Activated T-helper 17 cell treated with anti-CD3 and anti-CD28 coated beads, Interleukin-2, amount 50 U/mL, for 72 hours (primary cell): ENCODE data around the gene TRAF5. TPM values are rescaled to one million over a fixed set of nuclear protein-coding genes. Genes with fewer than 3 reads are reported as not detected.
"Not testable (repeated sequence)": the region's sequence is repeated elsewhere in the genome, so short reads cannot be mapped to it uniquely, and the experiment has no call there.

Experiments
- ATAC-seq: fragments of 150-1000 bp; cut with Tn5 transposase; replicated peaks from 2 replicates; pipeline ENCODE4 v1.10.0; 2021; ENCODE audit warnings: mild to moderate bottlenecking, moderate library complexity
- H3K27ac Mint-ChIP-seq: one replicate; pipeline ENCODE4 v1.8.0; 2022; ENCODE audit warnings: mixed read lengths
- H3K27me3 Mint-ChIP-seq: one replicate; pipeline ENCODE4 v1.8.0; 2022; ENCODE audit warnings: mixed read lengths
- H3K36me3 Mint-ChIP-seq: one replicate; pipeline ENCODE4 v1.8.0; 2022; ENCODE audit warnings: low read depth, mild to moderate bottlenecking, mixed read lengths
- H3K4me1 Mint-ChIP-seq: one replicate; pipeline ENCODE4 v1.8.0; 2022; ENCODE audit warnings: mixed read lengths
- H3K4me3 Mint-ChIP-seq: one replicate; pipeline ENCODE4 v1.8.0; 2022; ENCODE audit warnings: mild to moderate bottlenecking, mixed read lengths
- H3K9me3 Mint-ChIP-seq: one replicate; pipeline ENCODE4 v1.8.0; 2022; ENCODE audit warnings: mixed read lengths
- total RNA-seq, 2 donors: library from RNA; stranded (reverse); gene quantifications; one replicate each; pipeline ENCODE4 v1.2.3, GENCODE V29; 2022

TRAF5 gene
- total RNA-seq, 2 donors from 2014 or later, result 50.7 to 54.8 TPM

- peaks cover 19% of the 10 kb centered on the region for H3K4me1 Mint-ChIP-seq
- peak; percentile 52 for ATAC-seq
- peak overlapping the region; percentile 33 for H3K4me3 Mint-ChIP-seq
- H3K36me3 Mint-ChIP-seq, result no peaks in the 10 kb centered on the region
- no peak overlapping the region for H3K27ac Mint-ChIP-seq
- no peaks in the 10 kb centered on the region for H3K9me3 Mint-ChIP-seq
- no peaks in the 10 kb centered on the region for H3K27me3 Mint-ChIP-seq
Measured at GRCh38 chr1:211320980-211321379, 5.7 kb upstream of the TRAF5 start.

GRCh38 chr1:211321646-211322045, 5.0 kb upstream of the TRAF5 start:
- not testable (repeated sequence) for H3K36me3 Mint-ChIP-seq, H3K27ac Mint-ChIP-seq, H3K27me3 Mint-ChIP-seq, H3K9me3 Mint-ChIP-seq, ATAC-seq, H3K4me3 Mint-ChIP-seq
- peaks cover 19% of the 10 kb centered on the region for H3K4me1 Mint-ChIP-seq

DNA sequence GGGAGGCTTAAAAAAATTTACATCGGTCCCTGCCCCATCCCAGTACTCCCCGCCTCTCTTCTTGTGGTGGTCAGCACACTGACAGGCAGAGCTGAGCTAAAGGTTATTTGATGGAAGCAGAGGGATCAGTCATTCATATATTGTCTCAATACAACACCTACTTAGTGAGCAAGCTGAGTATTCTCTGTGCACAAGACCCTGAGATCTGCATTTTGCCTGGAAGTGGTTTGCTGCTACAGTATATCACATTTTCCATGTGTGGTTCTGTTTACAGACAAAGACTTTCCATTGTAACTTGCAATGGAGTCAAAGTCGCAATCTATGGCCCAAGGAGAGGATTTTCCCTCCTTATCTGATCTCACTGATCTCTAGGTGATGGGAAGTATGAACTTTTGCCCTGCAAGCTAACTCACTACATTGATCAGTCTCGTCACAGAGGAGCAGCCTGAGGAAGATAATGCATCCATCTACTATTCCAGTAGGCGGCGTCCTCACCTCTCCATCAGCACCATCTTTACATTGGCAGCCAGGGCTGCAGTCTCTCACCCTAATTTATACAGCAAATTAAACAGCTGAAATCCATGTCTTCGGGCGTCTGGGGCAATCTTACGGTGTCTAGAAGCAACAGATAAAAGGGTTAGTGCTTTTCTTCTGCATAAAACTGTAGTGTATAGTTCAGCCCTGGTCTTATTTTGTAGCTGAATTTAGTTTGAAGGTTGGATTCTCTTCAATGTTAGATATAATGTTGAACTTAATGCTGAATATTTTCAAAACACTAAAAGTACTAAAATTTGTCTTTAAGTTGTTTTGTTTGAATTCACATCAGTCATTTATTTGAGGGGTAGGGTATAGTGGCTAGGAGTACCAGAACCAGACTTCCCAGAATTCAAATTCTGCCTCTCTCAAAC, 3.2 kb upstream of the TRAF5 start:
- Mint-ChIP-seq H3K27ac (no peak overlapping the region), H3K27me3 (no peaks in the 10 kb centered on the region), H3K4me3 (peak overlapping the region; percentile 27), H3K9me3 (no peaks in the 10 kb centered on the region), H3K4me1 (peaks cover 25% of the 10 kb centered on the region), H3K36me3 (peaks cover 9% of the 10 kb centered on the region)
- peak; percentile 73 for ATAC-seq

GRCh38 chr1:211324992-211325775, 1.4 kb upstream of the TRAF5 start:
- H3K9me3 Mint-ChIP-seq, result no peaks in the 10 kb centered on the region
- H3K4me3 Mint-ChIP-seq, result peak overlapping the region; percentile 92
- peaks cover 27% of the 10 kb centered on the region for H3K36me3 Mint-ChIP-seq
- peak overlapping the region; percentile 94 for H3K27ac Mint-ChIP-seq
- H3K27me3 Mint-ChIP-seq, result no peaks in the 10 kb centered on the region
- no peak for ATAC-seq
- H3K4me1 Mint-ChIP-seq, result peaks cover 43% of the 10 kb centered on the region

- H3K27ac Mint-ChIP-seq, result peak overlapping the region; percentile 94
- no peaks in the 10 kb centered on the region for H3K27me3 Mint-ChIP-seq
- no peaks in the 10 kb centered on the region for H3K9me3 Mint-ChIP-seq
- peak overlapping the region; percentile 92 for H3K4me3 Mint-ChIP-seq
- H3K36me3 Mint-ChIP-seq, result peaks cover 36% of the 10 kb centered on the region
- H3K4me1 Mint-ChIP-seq, result peaks cover 52% of the 10 kb centered on the region
- ATAC-seq, result no peak
Measured at GRCh38 chr1:211326140-211326527, 499 bp upstream of the TRAF5 start.

GRCh38 chr1:211327346-211327921, 801 bp downstream of the TRAF5 start:
- Mint-ChIP-seq H3K27ac (peak overlapping the region; percentile 84), H3K4me3 (peak overlapping the region; percentile 92), H3K36me3 (peaks cover 37% of the 10 kb centered on the region)

DNA sequence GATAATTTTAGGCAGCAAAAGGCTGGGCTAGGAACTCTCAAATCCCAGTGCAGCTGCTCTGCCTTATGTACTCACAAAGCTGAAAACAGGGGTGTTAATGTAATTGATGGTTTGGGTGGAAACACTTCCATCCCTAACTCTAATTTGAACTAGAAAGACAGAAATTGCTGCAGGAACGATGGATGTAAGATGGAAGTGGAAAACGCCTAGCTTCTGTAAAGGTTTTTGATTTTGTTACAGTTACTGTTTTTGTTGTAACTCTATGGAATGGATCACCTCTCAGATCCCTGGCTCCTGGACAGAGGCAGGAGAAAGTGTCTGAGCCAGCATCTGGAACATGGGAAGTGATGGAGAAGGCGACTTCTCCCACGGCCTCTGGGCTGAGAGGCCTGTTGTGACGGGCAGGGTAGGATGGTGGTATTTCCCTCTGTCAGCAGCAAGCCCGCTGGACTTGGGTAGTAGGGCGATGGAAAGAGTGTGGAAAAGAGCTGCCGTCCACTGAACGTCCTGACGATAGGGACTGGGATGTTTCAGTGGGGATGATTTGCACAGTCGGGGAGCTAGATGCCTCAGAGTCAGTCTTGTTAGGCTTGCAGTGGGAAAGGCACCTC, 1.6 kb downstream of the TRAF5 start:
- Mint-ChIP-seq H3K4me1 (peaks cover 56% of the 10 kb centered on the region), H3K27me3 (no peaks in the 10 kb centered on the region), H3K36me3 (peaks cover 37% of the 10 kb centered on the region), H3K4me3 (peak overlapping the region; percentile 92), H3K9me3 (no peaks in the 10 kb centered on the region), H3K27ac (peak overlapping the region; percentile 84)
- ATAC-seq, result no peak

More at GRCh38 chr1:211327346-211327921, 801 bp downstream of the TRAF5 start:
- no peaks in the 10 kb centered on the region for H3K27me3 Mint-ChIP-seq
- H3K4me1 Mint-ChIP-seq, result peaks cover 55% of the 10 kb centered on the region
- H3K9me3 Mint-ChIP-seq, result no peaks in the 10 kb centered on the region
- peak; percentile 30 for ATAC-seq

DNA sequence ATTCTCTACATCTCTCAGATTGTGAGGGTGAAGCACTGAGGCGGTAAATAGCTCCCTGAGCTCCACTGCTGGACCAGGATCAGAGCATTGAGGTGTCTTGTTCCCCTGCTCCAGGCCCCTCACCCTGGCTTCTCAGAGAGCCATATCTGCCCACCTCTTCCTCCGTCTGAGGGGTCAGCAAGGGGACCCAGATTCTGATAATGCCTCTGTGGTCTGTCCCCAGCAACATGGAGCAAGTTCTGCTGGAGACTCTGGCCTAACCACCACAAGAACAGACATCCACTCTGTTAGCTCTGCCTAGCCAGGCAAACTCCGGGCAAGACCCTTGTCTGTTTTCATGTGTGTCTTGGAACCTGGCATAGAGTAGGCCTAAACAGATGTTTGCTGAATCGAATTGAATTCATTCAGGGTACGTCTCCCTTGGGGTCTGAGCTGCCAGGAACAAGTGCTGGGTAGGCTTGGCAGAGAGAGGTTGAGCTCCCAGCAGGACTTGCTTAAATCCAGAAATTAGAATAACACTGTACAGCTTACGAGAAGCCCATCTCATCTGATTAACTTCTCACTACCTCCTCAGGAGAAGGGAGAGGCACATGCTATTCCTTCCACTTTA, 2.3 kb downstream of the TRAF5 start:
- no peak for ATAC-seq
- Mint-ChIP-seq H3K9me3 (no peaks in the 10 kb centered on the region), H3K4me3 (peak overlapping the region; percentile 92), H3K36me3 (peaks cover 37% of the 10 kb centered on the region), H3K27ac (peak overlapping the region; percentile 84), H3K27me3 (no peaks in the 10 kb centered on the region), H3K4me1 (peaks cover 55% of the 10 kb centered on the region)

GRCh38 chr1:211329764-211330201, 3.1 kb downstream of the TRAF5 start:
- peaks cover 54% of the 10 kb centered on the region for H3K4me1 Mint-ChIP-seq
- no peak for ATAC-seq
- peak overlapping the region; percentile 92 for H3K4me3 Mint-ChIP-seq
- H3K9me3 Mint-ChIP-seq, result no peaks in the 10 kb centered on the region
- H3K27ac Mint-ChIP-seq, result peak overlapping the region; percentile 84
- peaks cover 38% of the 10 kb centered on the region for H3K36me3 Mint-ChIP-seq
- no peaks in the 10 kb centered on the region for H3K27me3 Mint-ChIP-seq

DNA sequence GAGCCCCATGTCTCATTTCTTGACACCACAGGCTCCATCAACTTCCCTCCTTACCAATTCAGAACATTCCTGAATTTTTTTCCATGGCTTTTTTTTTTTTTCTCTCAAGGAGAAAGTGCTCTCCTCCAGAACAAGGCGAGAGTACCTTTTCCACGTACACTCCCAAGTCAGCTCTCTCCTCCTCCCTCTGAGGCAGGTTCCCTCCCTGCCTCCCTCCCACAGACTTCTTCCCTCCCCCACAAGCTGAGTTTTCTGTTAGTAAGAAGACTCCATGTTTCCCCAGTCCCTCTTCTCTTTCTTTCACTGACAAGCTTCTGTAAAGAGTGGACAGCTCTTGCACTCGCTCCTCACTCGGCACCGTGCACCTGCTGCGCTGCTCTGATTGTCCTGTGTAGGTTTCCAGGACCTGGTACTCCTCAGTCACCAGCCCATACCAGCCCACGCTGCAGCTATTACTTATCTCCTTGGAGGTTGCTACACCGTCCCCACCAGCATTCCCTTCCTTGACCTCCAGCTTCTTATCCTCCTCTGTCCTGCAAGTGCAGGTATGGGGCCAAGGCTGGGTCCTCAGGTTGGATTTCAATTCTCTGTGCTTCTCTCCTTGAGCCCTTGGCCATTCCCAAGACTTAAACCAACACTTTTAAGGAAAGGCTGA, 3.8 kb downstream of the TRAF5 start:
- peak overlapping the region; percentile 84 for H3K27ac Mint-ChIP-seq
- H3K4me1 Mint-ChIP-seq, result peaks cover 60% of the 10 kb centered on the region
- H3K36me3 Mint-ChIP-seq, result peaks cover 45% of the 10 kb centered on the region
- ATAC-seq, result no peak
- H3K27me3 Mint-ChIP-seq, result no peaks in the 10 kb centered on the region
- H3K4me3 Mint-ChIP-seq, result peak overlapping the region; percentile 92
- H3K9me3 Mint-ChIP-seq, result no peaks in the 10 kb centered on the region

DNA sequence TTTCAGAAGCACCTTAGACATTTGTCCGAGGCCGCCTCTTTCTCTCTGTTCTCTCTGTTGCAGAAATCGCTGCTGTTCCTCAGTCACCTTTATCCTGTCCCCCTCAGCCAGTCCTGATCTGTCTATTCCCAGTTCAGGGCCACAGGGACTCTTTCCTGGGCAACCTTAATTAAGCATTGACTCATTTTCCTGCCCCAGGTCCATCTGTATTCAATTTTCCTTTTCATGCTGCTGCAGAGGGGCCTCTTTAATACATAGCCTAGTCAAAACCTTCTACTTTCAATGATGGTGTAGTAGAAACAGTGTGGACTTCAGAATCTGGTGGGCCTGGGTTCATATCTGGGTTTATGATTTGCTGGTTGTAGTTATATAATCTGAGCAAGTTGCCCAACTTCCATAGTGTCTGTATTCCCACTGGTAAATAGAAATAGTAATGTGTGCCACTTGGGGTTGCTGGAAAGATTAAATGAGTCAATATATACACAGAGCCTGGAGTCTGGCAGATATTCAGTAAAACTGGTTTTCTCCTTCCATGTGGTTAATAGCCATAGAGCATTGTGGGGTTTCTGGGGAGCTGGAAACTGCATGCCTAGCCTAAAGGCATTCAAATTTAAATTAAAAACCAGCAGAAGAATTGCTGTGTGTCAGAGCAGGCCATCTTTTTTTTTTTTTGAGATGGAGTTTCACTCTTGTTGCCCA, 4.5 kb downstream of the TRAF5 start:
- no peak for ATAC-seq
- Mint-ChIP-seq H3K27ac (peak overlapping the region; percentile 84), H3K27me3 (no peaks in the 10 kb centered on the region), H3K36me3 (peaks cover 44% of the 10 kb centered on the region), H3K4me1 (peaks cover 68% of the 10 kb centered on the region), H3K4me3 (peak overlapping the region; percentile 92), H3K9me3 (no peaks in the 10 kb centered on the region)

DNA sequence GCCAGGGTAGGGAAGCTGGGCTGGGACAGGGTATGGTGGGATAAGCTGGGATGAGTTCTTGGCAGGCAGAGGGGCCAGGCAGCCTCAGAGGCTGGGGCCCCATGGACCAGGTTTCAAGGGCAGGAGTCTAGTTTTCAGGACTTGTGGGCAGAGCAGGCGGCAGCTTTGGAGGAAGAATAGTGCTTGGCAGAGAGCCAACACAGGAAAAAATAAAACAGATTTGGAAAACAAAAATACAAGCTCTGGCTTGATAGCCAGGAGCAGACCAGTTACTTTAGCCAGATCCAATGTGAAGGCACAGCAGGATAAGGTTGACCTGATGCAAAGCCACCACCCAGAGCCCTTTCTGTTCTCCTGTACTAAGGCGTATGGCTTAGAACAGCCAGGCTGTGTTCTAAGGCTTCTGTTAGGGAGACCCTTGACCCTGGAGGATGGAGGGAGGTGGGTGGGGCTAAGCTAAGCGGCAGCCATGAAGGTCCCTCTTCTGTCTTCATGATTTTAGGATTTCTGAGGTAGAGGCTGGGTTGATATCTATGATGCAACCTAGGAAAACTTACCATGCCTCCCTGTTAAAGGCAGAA, 5.5 kb downstream of the TRAF5 start:
- H3K9me3 Mint-ChIP-seq, result no peaks in the 10 kb centered on the region

DNA sequence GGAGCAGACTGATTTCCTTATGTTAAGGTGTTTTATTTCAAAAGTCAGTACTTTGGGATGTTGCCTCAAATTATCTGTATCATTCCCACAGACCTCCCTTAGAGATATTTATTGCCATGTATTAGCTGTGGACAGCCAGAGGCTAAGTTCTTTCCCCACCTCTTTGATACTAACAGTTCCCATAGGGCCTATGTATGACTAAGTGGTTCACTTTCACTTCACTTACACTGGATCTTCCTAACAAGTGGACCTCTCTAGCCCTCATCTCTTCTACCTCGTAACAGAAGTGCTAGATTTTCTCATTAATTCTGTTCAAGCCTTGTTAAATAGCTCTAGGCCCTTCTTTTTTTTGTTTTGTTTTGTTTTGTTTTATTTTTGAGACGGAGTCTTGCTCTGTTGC, 6.2 kb downstream of the TRAF5 start:
- peak overlapping the region; percentile 40 for H3K4me3 Mint-ChIP-seq
- H3K9me3 Mint-ChIP-seq, result no peaks in the 10 kb centered on the region
- peaks cover 52% of the 10 kb centered on the region for H3K36me3 Mint-ChIP-seq
- H3K27ac Mint-ChIP-seq, result peak overlapping the region; percentile 74
- no peak for ATAC-seq
- no peaks in the 10 kb centered on the region for H3K27me3 Mint-ChIP-seq
- H3K4me1 Mint-ChIP-seq, result peaks cover 84% of the 10 kb centered on the region

More for the DNA sequence above, 5.5 kb downstream of the TRAF5 start:
- peaks cover 77% of the 10 kb centered on the region for H3K4me1 Mint-ChIP-seq
- H3K27me3 Mint-ChIP-seq, result no peaks in the 10 kb centered on the region
- H3K27ac Mint-ChIP-seq, result peak overlapping the region; percentile 74
- ATAC-seq, result no peak
- peak overlapping the region; percentile 40 for H3K4me3 Mint-ChIP-seq
- peaks cover 50% of the 10 kb centered on the region for H3K36me3 Mint-ChIP-seq
